OCI-LY3 (cell line): ENCODE results near the gene SH3PXD2A.

Experiments used
- EZH2phosphoT487 ChIP-seq: fragments of 200-600 bp; shearing (Covaris generic); IDR thresholded peaks from 2 replicates; pipeline ENCODE4 v1.6.1; 2018; ENCODE audit warnings: antibody characterized with exemption, mixed run types, low read depth
- TF ChIP-seq, protein P1 (sequence below): fragments of 200-600, 300-600 bp; sonication (generic); IDR thresholded peaks from 2 replicates; pipeline ENCODE4 v1.5.1; 2014; ENCODE audit warnings: antibody characterized with exemption, low read length, low read depth

DNA sequence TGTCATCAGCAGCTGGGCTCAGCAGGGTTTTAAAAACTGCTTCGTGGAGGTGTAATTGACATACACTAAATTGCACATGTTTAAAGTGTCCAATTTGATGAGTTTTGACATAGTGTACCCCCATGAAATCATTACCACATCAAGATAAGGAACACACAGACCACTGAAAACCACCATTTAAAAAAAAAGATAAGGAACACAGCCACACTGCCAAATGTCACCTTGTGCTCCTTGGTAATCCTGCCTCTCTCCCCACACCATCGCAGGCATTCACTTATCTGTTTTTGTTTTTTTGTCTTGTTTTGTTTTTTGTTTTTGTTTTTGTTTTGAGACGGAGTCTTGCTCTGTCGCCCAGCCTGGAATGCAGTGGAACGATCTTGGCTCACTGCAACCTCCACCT is 286.9 kb downstream of the SH3PXD2A start:
- TF ChIP-seq, protein P1, sequence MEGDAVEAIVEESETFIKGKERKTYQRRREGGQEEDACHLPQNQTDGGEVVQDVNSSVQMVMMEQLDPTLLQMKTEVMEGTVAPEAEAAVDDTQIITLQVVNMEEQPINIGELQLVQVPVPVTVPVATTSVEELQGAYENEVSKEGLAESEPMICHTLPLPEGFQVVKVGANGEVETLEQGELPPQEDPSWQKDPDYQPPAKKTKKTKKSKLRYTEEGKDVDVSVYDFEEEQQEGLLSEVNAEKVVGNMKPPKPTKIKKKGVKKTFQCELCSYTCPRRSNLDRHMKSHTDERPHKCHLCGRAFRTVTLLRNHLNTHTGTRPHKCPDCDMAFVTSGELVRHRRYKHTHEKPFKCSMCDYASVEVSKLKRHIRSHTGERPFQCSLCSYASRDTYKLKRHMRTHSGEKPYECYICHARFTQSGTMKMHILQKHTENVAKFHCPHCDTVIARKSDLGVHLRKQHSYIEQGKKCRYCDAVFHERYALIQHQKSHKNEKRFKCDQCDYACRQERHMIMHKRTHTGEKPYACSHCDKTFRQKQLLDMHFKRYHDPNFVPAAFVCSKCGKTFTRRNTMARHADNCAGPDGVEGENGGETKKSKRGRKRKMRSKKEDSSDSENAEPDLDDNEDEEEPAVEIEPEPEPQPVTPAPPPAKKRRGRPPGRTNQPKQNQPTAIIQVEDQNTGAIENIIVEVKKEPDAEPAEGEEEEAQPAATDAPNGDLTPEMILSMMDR: no peak
- TF ChIP-seq EZH2phosphoT487: no peak
